H1 (cell line): Measurements from ENCODE around the gene MB. TPM values are rescaled to one million over a fixed set of nuclear protein-coding genes. Genes with fewer than 3 reads are reported as not detected.

Experiments used
- CHD7 ChIP-seq: fragments of 300-600 bp; sonication (generic); IDR thresholded peaks from 2 replicates; pipeline ENCODE4 v1.7.1; 2012; ENCODE audit warnings: low read length, moderate library complexity, mild to moderate bottlenecking, inconsistent platforms; ENCODE audit not compliant: insufficient replicate concordance
- RNF2 ChIP-seq: fragments of 200-900, 300-1000 bp; sonication (generic); IDR thresholded peaks from 2 replicates; pipeline ENCODE4 v1.7.1; 2016; ENCODE audit warnings: borderline replicate concordance, low read depth, mild to moderate bottlenecking, antibody characterized with exemption, low read length; ENCODE audit not compliant: poor library complexity, severe bottlenecking; ENCODE audit errors: missing control alignments
- TAF7 ChIP-seq: optimal IDR thresholded peaks from 2 replicates; pipeline ENCODE3; 2011; ENCODE audit warnings: low read depth, mild to moderate bottlenecking, inconsistent platforms, low read length, moderate library complexity, borderline replicate concordance
- TBP ChIP-seq: IDR thresholded peaks from 2 replicates; pipeline ENCODE4 v1.6.1; 2011; ENCODE audit warnings: low read depth, low read length, improper control_type of control experiment
- USF2 ChIP-seq: IDR thresholded peaks from 2 replicates; pipeline ENCODE4 v1.6.1; 2011; ENCODE audit warnings: low read length, improper control_type of control experiment
- YY1 ChIP-seq: IDR thresholded peaks from 2 replicates; pipeline ENCODE4 v1.6.1; 2011; ENCODE audit warnings: low read depth, mild to moderate bottlenecking, low read length
- polyA plus RNA-seq, 7 experiments: library from polyadenylated mRNA; depleted of rRNA in 3 of 7; stranded (reverse) in 5 of 7; unstranded in 2 of 7; fragments of >200 nt in 5 of 7; fragments of 200-250 nt in 2 of 7; gene quantifications; 1 replicate in 5 of 7; 2 replicates in 1 of 7; 4 replicates in 1 of 7; pipeline versions ENCODE4 v1.2.1 to v1.2.3, GENCODE V29; 2011 to 2013; ENCODE audit warnings: missing spikeins in 2 of 7, mixed read lengths in 2 of 7
- total RNA-seq: library from RNA; stranded (reverse); fragmentation: NEBNext Ultra II Directional; extraction: Animal tissue kit (Norgen Biotek cat#: 25700); gene quantifications from 2 replicates; pipeline ENCODE4 v1.2.1, GENCODE V29; 2021

The MB gene
- total and polyA plus RNA-seq, 2 of the 8 experiments (the other 6 are each of a cell fraction or from before 2014, with no cell fraction given) = 1.5 TPM; not detected in 1

GRCh38 chr22:35568751-35569739 is 48.1 kb downstream of the MB start (continued):
- no peak for TF ChIP-seq TBP
- no peak for TF ChIP-seq USF2
- TF ChIP-seq TAF7 = no peak
- no peak for TF ChIP-seq RNF2
- no peak for TF ChIP-seq CHD7
- no peak for TF ChIP-seq YY1
